GM18498 (cell line): Measurements from ENCODE around the gene TP53I13.
A peak's percentile ranks its signal among the peaks of the same experiment; 100 is the strongest.
"Not testable (repeated sequence)": the region's sequence is repeated elsewhere in the genome, so short reads cannot be mapped to it uniquely, and the experiment has no call there.

Experiments used
- ATAC-seq: cut with Tn5 transposase; IDR thresholded peaks from one replicate; pipeline ENCODE4 v1.9.1; 2021; ENCODE audit warnings: mild to moderate bottlenecking, moderate library complexity; ENCODE audit not compliant: unreplicated experiment

The TP53I13 gene

GRCh38 chr17:29568331-29569244, at the start of gene TP53I13:
TSS of gene TP53I13 (plus strand) at chr17:29568701. CDS start at chr17:29568759, 58 bp downstream.
- ATAC-seq: peak; percentile 49

GRCh38 chr17:29524692-29525091, 43.8 kb upstream of the TP53I13 start:
- no peak for ATAC-seq

DNA sequence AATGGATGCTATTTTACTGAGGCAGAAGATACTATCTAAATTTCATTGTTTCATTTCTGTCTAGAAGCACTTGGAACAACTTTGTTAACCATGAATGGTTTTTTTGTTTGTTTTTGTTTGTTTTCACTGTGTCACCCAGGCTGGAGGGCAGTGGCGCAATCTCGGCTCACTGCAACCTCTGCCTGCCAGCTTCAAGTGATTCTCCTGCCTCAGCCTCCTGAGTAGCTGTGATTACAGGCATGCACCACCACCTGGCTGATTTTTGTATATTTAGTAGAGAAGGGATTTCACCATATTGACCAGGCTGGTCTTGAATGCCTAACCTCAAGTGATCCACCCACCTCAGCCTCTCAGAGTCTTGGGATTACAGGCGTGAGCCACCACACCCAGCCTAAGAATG, 42.2 kb upstream of the TP53I13 start:
- ATAC-seq: no peak

- no peak for ATAC-seq
Observed at GRCh38 chr17:29533976-29534375, 34.5 kb upstream of the TP53I13 start.

- no peak for ATAC-seq
Observed at GRCh38 chr17:29544066-29544465, 24.4 kb upstream of the TP53I13 start.

GRCh38 chr17:29546085-29546484, 22.4 kb upstream of the TP53I13 start:
- no peak for ATAC-seq

DNA sequence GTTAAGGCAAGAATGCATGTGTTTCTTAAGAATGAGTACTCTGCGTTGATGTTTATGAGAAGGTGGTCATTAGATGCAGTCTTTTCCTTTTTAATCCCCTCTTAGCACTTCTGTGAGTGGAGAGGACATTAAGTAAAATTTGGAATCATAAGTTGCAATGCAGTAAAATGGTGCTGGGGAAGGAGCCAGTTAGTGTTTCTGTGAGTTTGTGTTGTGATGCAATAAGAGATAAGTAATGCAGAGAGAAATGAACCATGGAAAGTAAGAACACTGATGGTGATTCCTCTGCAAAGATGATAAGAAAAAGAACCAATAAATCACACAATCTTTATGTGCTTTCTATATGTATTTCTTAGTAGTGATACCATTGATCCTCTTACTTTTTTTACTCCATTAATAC, 21.7 kb upstream of the TP53I13 start:
- ATAC-seq: no peak

- peak; percentile 57 for ATAC-seq
Observed at GRCh38 chr17:29549177-29549923, 19.2 kb upstream of the TP53I13 start.

- ATAC-seq: no peak
Observed at GRCh38 chr17:29555840-29556239, 12.7 kb upstream of the TP53I13 start.

DNA sequence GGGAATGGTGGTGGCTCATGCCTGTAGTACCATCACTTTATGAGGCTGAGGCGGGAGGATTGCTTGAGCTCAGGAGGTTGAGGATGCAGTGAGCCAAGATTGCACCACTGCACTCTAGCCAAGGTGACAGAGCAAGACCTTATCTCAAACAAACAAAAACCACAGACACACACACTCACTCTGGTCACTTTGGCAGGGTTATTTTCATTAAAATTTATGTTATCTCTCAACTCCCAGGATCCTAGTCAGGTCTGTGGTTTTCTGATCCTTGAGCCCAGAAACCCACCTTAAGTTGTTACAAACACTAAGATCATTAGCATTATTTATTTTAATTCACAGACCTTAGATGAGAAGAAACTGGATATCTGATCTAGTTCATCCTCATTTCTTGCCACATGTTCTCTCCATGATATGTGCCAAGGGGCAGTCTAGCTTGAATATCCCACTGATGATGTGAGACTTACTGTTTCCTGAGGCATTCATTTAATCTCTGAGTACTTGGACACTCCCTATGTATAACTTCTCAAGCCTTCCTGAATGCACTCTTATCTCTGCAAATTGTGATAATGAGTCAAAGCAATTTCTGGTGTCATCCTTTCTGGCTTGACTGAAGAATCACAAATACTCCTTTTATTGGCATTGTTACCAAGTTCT, 11.3 kb upstream of the TP53I13 start:
- ATAC-seq: no peak

DNA sequence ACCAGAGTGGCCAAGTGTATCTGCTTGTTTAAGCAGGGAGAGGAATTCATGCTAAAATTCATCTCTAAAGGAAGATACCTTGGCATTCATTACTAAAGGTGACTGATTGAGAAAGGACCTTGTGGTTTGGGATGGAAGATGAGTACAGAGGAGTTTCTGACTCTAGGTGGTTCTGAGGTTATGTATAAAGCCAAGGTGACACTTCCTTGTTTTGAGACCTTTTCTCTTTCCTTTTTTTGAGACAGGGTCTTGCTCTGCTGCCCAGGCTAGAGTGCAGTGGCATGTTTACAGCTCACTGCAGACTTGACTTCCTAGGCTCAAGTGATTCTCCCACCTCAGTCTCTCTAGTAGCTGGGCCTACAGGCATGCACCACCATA, 10.8 kb upstream of the TP53I13 start:
- no peak for ATAC-seq

DNA sequence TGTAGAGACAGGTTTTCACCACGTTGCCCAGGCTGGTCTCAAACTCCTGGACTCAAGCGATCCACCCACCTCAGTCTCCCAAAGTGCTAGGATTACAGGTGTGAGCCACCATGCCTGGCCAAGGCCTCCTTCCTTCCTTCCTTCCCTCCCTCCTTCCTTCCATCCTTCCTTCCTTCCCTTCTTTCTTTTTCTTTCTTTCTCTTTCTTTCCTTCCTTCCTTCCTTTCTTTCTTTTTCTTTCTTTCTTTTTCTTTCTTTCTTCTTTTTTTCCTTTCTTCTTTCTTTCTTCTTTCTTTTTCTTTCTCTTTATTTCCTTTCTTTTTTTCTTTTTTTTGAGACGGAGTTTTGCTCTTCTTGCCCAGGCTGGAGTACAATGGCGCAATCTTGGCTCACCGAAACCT, 10.4 kb upstream of the TP53I13 start:
- not testable (repeated sequence) for ATAC-seq

GRCh38 chr17:29559640-29560039, 8.9 kb upstream of the TP53I13 start:
- ATAC-seq: no peak

- no peak for ATAC-seq
Observed at GRCh38 chr17:29560316-29560715, 8.2 kb upstream of the TP53I13 start.

GRCh38 chr17:29561554-29562517, 6.7 kb upstream of the TP53I13 start:
- ATAC-seq: no peak

- ATAC-seq: no peak
Observed at GRCh38 chr17:29562615-29563014, 5.9 kb upstream of the TP53I13 start.

DNA sequence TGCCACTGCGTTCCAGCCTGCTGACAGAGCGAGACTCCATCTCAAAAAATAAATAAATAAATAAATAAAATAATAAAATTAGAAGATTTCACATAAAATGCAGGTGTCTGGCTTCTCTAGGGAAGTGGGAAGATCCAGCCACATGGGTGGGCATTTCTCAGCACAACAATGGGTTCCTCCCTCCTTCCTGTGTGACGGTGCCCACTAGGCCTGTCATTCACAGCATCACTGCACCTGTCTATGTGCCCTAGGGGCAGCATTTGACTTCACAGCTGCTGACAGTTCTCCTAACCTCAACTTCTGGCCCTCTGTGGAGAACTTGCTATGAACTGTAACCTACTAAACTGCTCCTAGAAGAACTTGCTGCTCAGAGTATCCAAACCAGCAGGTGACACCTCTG, 4.7 kb upstream of the TP53I13 start:
- ATAC-seq: no peak

DNA sequence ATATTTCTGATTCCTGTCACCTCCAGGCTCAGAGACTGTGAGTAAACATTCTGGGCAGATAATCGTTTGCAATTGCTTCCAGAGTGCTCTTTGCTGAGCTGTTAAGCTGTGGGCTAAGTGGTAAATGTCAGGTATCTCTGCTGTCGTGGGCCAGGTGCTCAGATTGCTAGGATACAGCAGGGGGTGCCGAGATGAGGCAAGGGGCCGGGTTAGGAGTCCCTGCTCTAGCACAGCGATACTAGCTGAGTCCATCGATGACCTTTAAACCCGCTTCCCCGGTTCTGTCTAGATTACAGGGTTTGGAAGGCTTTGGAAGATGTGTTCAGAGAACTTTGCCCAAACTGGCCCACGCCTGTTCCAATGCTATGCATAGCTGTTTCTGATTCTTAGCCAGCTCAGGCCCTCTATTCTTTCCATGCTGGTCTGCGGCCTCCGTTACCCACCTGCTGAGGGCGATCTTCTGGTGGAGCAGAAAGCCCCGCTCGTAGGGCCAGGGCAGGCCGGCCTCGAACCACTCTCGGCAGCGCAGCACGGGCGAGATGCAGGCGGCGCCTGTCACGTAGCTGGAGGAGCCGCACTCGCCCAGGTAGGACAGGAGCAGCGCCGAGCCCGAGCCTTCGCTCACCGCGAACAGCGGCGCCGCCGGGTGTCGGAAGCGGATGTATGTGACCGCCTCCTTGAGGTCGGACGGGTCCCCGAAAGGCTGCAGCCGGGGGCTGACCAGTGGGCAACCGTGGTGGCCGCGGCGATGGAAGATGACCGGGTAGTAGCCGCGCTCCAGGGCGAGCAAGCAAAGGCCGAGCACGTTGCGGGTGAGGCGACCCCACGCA, 2.6 kb upstream of the TP53I13 start:
- no peak for ATAC-seq

DNA sequence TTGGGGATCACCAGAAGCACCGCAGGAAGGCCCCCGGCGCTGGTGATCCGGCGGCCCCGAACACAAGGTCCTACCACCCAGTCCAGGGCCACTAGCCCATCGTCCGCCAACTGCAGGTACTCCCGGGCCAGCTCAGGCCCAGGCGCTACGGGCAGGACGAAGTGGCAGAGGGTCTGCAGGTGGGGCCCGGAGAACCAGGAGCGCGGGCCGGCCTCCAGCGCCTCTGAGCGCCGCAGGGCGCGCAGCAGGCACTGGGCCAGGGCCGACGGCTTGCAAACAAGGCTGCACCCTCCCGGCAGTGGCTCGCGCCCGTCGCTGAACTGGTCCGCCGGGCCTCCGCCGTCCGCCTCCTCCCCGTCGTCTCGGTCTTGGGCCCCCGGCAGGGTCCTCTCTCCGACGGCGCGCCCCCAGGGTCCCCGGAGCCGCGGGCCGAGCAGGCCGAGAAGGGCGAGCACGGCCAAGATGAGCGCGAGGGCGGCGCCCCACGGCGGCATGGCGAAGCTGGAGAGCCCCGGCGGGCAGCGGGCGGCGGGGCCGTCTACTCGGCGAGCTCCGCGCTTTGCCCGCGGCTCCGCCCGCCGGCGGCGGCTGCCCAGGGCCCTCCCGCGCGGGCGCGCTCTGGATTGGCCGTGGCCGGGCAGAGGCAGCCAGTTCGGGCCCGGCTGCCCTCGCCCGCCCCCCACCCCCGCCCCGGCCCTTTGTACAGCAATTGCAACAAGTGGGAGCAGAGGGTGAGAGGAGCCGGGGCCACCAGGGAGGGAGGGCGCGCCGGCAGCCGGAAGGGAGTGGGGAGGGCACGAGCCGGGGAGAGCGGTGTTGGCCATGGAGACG, 1.8 kb upstream of the TP53I13 start, which contains the start of gene ABHD15:
Gene ABHD15, minus strand, starts transcription at position 565 of the 831 bp plus-strand sequence. Its CDS starts 71 bp downstream, at position 494.
- peak; percentile 27 for ATAC-seq
